GM20000 (cell line): ENCODE measurements around the gene OGFOD2.

Experiments used
- DNase-seq: peaks from one replicate; pipeline ENCODE4 v3.0.0; 2012; ENCODE audit warnings: low spot score
- TF ChIP-seq, protein P1 (sequence below): IDR thresholded peaks from 2 replicates; pipeline ENCODE4 v1.5.1; 2012; ENCODE audit warnings: mild to moderate bottlenecking, control low read depth; ENCODE audit errors: extremely low read depth, missing control alignments

OGFOD2 gene

GRCh38 chr12:122961531-122962329, 13.3 kb upstream of the OGFOD2 start:
- DNase-seq = no peak
- TF ChIP-seq, protein P1, sequence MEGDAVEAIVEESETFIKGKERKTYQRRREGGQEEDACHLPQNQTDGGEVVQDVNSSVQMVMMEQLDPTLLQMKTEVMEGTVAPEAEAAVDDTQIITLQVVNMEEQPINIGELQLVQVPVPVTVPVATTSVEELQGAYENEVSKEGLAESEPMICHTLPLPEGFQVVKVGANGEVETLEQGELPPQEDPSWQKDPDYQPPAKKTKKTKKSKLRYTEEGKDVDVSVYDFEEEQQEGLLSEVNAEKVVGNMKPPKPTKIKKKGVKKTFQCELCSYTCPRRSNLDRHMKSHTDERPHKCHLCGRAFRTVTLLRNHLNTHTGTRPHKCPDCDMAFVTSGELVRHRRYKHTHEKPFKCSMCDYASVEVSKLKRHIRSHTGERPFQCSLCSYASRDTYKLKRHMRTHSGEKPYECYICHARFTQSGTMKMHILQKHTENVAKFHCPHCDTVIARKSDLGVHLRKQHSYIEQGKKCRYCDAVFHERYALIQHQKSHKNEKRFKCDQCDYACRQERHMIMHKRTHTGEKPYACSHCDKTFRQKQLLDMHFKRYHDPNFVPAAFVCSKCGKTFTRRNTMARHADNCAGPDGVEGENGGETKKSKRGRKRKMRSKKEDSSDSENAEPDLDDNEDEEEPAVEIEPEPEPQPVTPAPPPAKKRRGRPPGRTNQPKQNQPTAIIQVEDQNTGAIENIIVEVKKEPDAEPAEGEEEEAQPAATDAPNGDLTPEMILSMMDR = no peak

GRCh38 chr12:122963941-122964265, 11.1 kb upstream of the OGFOD2 start:
- TF ChIP-seq, protein P1 = no peak
- DNase-seq = no peak

GRCh38 chr12:122964439-122965257, 10.4 kb upstream of the OGFOD2 start:
- no peak for DNase-seq
- TF ChIP-seq, protein P1 = no peak

GRCh38 chr12:122965321-122965751, 9.7 kb upstream of the OGFOD2 start:
- TF ChIP-seq, protein P1 = no peak
- DNase-seq = no peak

GRCh38 chr12:122965851-122966742, 8.9 kb upstream of the OGFOD2 start, which contains the start of gene ABCB9:
Gene ABCB9 (minus strand): TSS chr12:122966463. CDS start chr12:122960235, 6,228 bp downstream.
- TF ChIP-seq, protein P1 = no peak
- peak; percentile 97 for DNase-seq

DNA sequence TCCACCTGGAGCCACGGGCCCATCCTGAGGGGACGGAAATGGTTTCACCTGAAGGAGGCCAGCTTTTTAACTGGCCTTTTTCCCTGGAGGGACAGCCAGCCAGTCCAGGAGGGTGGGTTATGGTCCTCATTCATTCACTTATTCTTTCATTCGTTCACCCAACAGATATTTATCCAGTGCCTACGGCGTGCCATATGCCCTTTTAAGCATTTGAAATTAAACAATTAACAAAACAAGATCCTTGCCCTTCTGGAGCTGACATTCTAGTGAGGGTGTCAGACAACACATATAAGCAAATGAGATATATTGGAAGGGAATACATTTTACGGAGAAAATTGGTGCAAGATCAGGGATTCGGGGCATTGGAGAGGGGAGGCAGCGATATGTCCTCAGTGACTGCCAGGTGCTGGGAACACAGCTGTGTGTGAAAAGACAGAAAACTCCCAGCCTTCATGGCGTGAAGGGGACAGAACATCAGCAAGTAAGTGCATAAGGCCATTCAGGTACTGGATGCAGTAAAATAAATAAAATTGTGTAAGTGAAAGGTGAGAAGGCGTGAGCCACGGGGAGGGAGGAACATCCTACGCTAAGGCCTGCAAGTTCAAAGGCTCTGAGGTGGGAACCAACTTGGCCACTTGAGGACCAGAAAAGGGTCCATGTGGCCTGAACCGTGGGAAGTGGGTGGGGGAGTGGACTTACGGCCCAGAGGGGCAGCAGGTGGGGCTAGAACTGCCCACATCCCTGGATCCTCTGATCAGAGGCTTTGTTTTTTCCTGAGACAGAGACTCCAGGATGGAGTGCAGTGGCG, 8.1 kb upstream of the OGFOD2 start:
- TF ChIP-seq, protein P1 = no peak
- DNase-seq = no peak
